Thyroid gland (tissue), 4 donors: ENCODE results near the gene FAM228A. TPM values are rescaled to one million over a fixed set of nuclear protein-coding genes. Genes with fewer than 3 reads are reported as not detected.

ENCODE experiments used
- DNase-seq, 2 donors: peaks; one replicate each; pipeline ENCODE4 v3.0.0-alpha.2; 2019
- H3K27ac ChIP-seq, 3 donors: fragments of 200-600 bp; sonication (generic); 1 replicate in 2 of 3; 2 replicates in 1 of 3; pipeline ENCODE4 v1.5.1; 2016 to 2019; ENCODE audit warnings: mild to moderate bottlenecking in 1 of 3, moderate library complexity in 1 of 3
- H3K27me3 ChIP-seq: fragments of 200-600 bp; sonication (generic); one replicate; pipeline ENCODE4 v1.5.1; 2019
- H3K36me3 ChIP-seq, 2 donors: fragments of 200-600 bp; sonication (generic); one replicate each; pipeline ENCODE4 v1.5.1; 2016 to 2019
- H3K4me1 ChIP-seq, 2 donors: fragments of 200-600 bp; sonication (generic); one replicate each; pipeline ENCODE4 v1.5.1; 2017 to 2019
- H3K4me3 ChIP-seq, 3 donors: fragments of 200-600 bp; sonication (generic); replicated peaks in 1 of 3; 1 replicate in 2 of 3; 2 replicates in 1 of 3; pipeline ENCODE4 v1.5.1; 2016; ENCODE audit warnings: mild to moderate bottlenecking in 1 of 3
- H3K9me3 ChIP-seq: fragments of 200-600 bp; sonication (generic); one replicate; pipeline ENCODE4 v1.5.1; 2017
- POLR2A ChIP-seq, 2 donors: fragments of 450-650 bp; IDR thresholded peaks; one replicate each; pipeline ENCODE4 v1.6.1; 2017; ENCODE audit warnings: antibody characterized with exemption in 2 of 2, mild to moderate bottlenecking in 2 of 2, moderate library complexity in 1 of 2
- whole genome bisulfite sequencing, 2 donors: methylation state at CpG; one replicate each; pipeline ENCODE4 v1.1.5; 2017; 5-methylcytosine and 5-hydroxymethylcytosine counted together
- intact Hi-C: fragments of 100-400 bp; cut with DNase I; formaldehyde crosslinking; loops from one replicate; pipeline ENCODE4 v1.15.1; 2023
- total RNA-seq, 4 donors: library from RNA; depleted of rRNA; stranded (reverse); fragments of >200 nt; gene quantifications; one replicate each; pipeline ENCODE4 v1.2.3, GENCODE V29; 2016
- TF ChIP-seq, protein P1 (sequence below), 6 experiments: fragments of 200-600 bp in 3 of 6; fragments of 450-650 bp in 3 of 6; sonication (generic) in 3 of 6; IDR thresholded peaks; one replicate each; pipeline ENCODE4 v1.5.1; 2016 to 2019; ENCODE audit warnings: antibody characterized with exemption in 6 of 6, mild to moderate bottlenecking in 2 of 6, inconsistent platforms in 1 of 6, moderate library complexity in 1 of 6

FAM228A gene
- total RNA-seq, 4 donors from 2014 or later: 1.3 to 2.0 (median 1.8) TPM

DNA sequence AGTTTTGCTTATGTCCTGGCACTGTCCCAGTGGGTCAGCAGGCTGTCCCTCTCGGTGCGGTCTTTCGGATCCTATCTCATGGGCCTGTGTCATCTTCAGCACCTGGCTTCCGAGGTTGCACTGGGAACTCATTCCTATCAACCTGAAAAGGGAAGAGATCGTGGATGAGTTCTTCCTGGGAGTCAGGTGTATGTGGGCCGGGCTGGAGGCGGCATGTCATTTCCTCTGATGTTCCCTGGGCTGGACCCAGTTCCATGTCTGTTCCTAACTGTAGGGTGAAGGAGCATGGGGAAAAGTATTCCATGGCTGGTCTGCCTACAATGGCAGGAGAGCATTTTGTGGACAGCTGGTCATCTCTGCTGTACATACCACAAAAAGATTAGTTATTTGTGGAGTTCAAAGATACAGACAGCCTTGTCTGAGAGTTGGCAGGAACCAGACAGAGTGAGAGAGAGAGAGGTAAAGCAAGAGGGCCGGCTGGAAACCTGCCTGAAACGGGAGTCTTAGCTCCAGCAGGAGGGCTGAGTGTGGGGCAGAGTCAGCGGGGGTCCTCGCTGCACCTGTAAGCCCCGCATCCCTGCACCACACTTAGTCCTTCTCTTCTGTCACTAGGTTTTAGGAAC, 25.2 kb downstream of the FAM228A start:
- no peak overlapping the region for H3K27ac ChIP-seq
- peaks cover 23 to 33% of the 10 kb centered on the region in 2 donors for H3K36me3 ChIP-seq
- DNase-seq: no peak
- no peaks in the 10 kb centered on the region for H3K4me1 ChIP-seq
- intact Hi-C loops: no loop called here
- WGBS, 2 donors: 84 to 85% methylated on average over 12 of the region's 12 CpGs
- TF ChIP-seq, protein P1, sequence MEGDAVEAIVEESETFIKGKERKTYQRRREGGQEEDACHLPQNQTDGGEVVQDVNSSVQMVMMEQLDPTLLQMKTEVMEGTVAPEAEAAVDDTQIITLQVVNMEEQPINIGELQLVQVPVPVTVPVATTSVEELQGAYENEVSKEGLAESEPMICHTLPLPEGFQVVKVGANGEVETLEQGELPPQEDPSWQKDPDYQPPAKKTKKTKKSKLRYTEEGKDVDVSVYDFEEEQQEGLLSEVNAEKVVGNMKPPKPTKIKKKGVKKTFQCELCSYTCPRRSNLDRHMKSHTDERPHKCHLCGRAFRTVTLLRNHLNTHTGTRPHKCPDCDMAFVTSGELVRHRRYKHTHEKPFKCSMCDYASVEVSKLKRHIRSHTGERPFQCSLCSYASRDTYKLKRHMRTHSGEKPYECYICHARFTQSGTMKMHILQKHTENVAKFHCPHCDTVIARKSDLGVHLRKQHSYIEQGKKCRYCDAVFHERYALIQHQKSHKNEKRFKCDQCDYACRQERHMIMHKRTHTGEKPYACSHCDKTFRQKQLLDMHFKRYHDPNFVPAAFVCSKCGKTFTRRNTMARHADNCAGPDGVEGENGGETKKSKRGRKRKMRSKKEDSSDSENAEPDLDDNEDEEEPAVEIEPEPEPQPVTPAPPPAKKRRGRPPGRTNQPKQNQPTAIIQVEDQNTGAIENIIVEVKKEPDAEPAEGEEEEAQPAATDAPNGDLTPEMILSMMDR (IDR thresholded peaks at IDR 0.05): no peak
- TF ChIP-seq POLR2A (IDR thresholded peaks at IDR 0.05): no peak
- no peaks in the 10 kb centered on the region for H3K27me3 ChIP-seq
- no peaks in the 10 kb centered on the region for H3K9me3 ChIP-seq
- no peak overlapping the region for H3K4me3 ChIP-seq

DNA sequence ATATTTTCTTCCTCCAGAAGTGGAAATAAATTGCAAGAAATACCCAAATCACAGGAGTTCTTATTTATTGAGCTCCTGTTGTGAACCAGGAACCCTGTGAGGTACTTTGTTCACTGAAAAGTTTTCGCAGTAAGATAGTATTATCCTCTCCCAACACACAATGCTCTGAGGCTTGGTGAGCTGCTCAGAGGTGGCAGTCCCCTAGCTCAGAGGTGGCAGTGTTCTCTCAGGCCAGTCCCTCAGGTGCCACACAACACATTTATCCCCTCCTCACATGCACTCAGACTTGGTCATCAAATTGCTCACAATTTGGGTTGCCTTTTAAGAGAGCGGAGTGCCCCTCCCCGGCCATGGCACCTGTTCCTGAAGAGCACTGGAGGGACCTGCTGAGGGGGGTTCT, 25.9 kb downstream of the FAM228A start:
- Histone ChIP-seq H3K27me3 (no peaks in the 10 kb centered on the region), H3K4me3 (no peak overlapping the region), H3K4me1 (no peaks in the 10 kb centered on the region), H3K27ac (no peak overlapping the region), H3K36me3 (peaks cover 30 to 40% of the 10 kb centered on the region in 2 donors), H3K9me3 (no peaks in the 10 kb centered on the region)
- 95 to 97% methylated on average over 3 of the region's 3 CpGs for WGBS, 2 donors
- intact Hi-C loops: no loop called here
- no peak for DNase-seq
- TF ChIP-seq, protein P1 (IDR thresholded peaks at IDR 0.05): no peak
- TF ChIP-seq POLR2A (IDR thresholded peaks at IDR 0.05): no peak

DNA sequence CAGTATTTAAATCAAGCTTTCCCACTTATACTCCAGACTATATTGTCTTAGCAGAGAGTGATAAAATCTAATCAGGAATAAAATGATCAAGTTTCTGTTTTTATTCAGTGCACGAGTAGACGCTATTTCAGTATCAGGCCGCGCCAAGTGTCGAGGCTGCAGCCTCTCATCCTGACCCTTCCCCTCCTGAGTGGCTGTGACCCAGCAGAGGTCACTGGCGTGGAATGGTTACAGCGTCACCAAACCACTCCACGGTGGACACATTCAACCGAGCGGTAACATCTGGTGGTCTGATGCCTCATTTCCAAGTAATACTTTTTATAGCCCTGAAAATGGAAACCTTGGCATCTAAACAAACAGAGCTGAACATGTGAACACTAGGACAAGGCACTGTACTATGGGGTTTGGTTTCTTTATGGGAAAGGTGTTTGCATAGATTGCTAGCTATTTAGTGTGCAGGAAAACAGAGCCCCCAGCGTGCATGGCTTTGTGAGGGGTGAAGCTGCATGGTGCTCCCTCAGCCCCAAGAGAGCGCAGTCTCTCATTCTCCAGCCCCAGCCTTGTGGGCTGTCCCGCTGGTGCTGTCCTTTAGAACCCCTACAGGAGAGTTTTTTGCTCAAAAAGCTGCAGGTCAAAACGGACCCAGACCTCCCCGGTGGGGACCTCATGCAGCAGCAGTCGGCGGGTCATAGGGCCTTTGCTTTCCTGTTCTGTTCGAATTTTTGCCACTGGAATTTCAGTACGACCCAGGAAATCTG, 28.4 kb downstream of the FAM228A start:
- no peaks in the 10 kb centered on the region for H3K4me1 ChIP-seq
- H3K27ac ChIP-seq: no peak overlapping the region
- no peaks in the 10 kb centered on the region for H3K27me3 ChIP-seq
- DNase-seq: no peak
- 86 to 88% methylated on average over 19 of the region's 19 CpGs for WGBS, 2 donors
- H3K4me3 ChIP-seq: no peak overlapping the region
- H3K36me3 ChIP-seq: peaks cover 51 to 59% of the 10 kb centered on the region in 2 donors
- intact Hi-C loops: no loop called here
- H3K9me3 ChIP-seq: no peaks in the 10 kb centered on the region
- no peak for TF ChIP-seq POLR2A (IDR thresholded peaks at IDR 0.05)
- TF ChIP-seq, protein P1 (IDR thresholded peaks at IDR 0.05): no peak

DNA sequence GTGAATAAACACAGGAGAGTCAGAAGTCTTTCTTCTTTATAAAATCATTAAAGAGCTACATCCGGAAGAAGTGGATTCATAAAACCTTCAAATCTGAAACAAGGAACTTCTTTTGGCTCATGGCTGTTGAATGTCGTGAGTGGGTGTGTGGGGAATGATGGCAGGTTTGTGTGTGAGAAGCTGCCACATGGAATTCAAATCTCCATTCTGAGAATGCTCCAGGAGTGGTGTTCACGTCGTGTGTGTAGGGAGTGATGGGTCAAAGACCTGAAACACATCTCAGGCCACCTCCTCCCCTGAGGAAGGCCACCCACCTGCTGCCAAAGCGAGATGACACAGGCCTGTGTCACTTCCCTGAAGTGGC, 28.9 kb downstream of the FAM228A start:
- Histone ChIP-seq H3K9me3 (no peaks in the 10 kb centered on the region), H3K4me3 (no peak overlapping the region), H3K27me3 (no peaks in the 10 kb centered on the region), H3K4me1 (no peaks in the 10 kb centered on the region), H3K27ac (no peak overlapping the region), H3K36me3 (peaks cover 57 to 65% of the 10 kb centered on the region in 2 donors)
- DNase-seq: no peak
- TF ChIP-seq, protein P1 (IDR thresholded peaks at IDR 0.05): no peak
- TF ChIP-seq POLR2A (IDR thresholded peaks at IDR 0.05): no peak
- WGBS, 2 donors: 85 to 89% methylated on average over 4 to 5 of the region's 5 CpGs
- intact Hi-C loops: no loop called here

DNA sequence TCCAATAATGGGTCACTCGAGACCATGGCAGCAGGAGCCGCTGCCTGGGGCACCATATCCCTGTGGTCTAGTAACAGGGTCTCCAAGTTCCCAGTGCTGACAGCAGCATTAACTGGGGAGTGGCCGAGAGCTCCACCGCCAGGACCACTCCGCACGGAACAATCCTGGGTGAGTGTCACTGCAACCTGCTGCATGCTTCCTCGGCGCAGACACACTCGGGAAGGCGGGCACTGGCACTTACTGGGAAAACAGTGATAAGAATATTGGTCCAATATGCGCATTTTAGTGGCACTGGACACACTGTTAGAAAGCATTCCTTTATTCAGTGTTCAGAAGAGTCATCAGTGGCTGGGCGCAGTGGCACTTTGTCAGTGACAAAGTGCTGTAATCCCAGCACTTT, 29.7 kb downstream of the FAM228A start:
- no peak for DNase-seq
- Histone ChIP-seq H3K4me1 (no peaks in the 10 kb centered on the region), H3K27ac (no peak overlapping the region), H3K9me3 (no peaks in the 10 kb centered on the region), H3K27me3 (no peaks in the 10 kb centered on the region), H3K4me3 (no peak overlapping the region), H3K36me3 (peaks cover 64 to 72% of the 10 kb centered on the region in 2 donors)
- 90 to 94% methylated on average over 7 to 12 of the region's 12 CpGs for WGBS, 2 donors
- intact Hi-C loops: no loop called here
- TF ChIP-seq, protein P1 (IDR thresholded peaks at IDR 0.05): no peak
- TF ChIP-seq POLR2A (IDR thresholded peaks at IDR 0.05): no peak
